AG09309 (cell line): ENCODE data around the gene VSIR.

ENCODE experiments used
- DNase-seq: peaks from one replicate; pipeline ENCODE4 v3.0.0-alpha.2; 2010; ENCODE audit warnings: low read depth
- H3K4me3 ChIP-seq: 2 replicates; pipeline ENCODE4 v1.5.1; 2011; ENCODE audit warnings: mild to moderate bottlenecking, low read depth, low read length, moderate library complexity; ENCODE audit not compliant: control insufficient read depth
- TF ChIP-seq, protein P1 (sequence below): IDR thresholded peaks from 2 replicates; pipeline ENCODE4 v1.5.1; 2011; ENCODE audit warnings: mild to moderate bottlenecking, low read depth, low read length, inconsistent platforms; ENCODE audit not compliant: insufficient read depth, control insufficient read depth; ENCODE audit errors: missing control alignments

Gene VSIR

DNA sequence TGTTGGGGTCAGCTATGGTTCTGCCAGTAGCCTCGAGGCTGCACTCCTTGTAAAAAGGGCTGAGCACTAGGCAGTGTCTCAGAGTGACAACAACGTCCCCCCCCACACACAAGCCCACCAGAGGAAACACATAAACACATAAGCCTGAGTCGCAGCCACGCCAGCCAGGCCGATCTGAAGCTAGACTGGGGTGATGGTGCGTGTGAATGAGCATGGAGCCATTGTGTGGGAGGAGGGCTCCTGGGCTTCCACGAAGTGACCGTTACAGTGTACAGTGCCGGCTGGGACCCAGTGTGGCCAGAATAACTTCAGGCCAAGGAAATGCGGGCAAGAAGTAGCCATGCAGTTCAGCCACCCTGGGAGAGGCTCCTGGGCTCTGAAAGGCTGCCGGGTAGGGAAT is 50.0 kb downstream of the VSIR start:
- DNase-seq, result no peak
- TF ChIP-seq, protein P1, sequence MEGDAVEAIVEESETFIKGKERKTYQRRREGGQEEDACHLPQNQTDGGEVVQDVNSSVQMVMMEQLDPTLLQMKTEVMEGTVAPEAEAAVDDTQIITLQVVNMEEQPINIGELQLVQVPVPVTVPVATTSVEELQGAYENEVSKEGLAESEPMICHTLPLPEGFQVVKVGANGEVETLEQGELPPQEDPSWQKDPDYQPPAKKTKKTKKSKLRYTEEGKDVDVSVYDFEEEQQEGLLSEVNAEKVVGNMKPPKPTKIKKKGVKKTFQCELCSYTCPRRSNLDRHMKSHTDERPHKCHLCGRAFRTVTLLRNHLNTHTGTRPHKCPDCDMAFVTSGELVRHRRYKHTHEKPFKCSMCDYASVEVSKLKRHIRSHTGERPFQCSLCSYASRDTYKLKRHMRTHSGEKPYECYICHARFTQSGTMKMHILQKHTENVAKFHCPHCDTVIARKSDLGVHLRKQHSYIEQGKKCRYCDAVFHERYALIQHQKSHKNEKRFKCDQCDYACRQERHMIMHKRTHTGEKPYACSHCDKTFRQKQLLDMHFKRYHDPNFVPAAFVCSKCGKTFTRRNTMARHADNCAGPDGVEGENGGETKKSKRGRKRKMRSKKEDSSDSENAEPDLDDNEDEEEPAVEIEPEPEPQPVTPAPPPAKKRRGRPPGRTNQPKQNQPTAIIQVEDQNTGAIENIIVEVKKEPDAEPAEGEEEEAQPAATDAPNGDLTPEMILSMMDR, result no peak
- H3K4me3 ChIP-seq, result no peak overlapping the region

DNA sequence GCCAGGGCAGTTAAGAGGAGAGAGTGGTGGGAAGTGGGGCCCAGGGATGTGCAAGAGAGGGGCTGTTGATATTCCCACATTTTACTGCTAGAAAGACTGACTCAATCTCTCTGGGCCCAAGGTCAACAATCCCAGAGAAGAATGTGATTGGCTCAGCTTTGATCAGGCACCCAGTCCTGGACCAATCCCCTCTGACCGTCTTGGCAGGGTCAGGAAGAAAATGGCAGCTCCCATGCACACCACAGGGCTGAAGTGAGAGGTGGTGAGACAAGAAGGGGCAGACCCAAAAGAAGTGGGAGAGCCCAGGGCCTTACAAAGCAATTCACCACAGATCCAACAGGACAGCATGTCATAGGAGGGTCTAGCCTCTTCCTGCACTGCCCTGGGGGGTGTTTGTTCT is 50.5 kb downstream of the VSIR start:
- TF ChIP-seq, protein P1, result no peak
- no peak overlapping the region for H3K4me3 ChIP-seq
- no peak for DNase-seq

DNA sequence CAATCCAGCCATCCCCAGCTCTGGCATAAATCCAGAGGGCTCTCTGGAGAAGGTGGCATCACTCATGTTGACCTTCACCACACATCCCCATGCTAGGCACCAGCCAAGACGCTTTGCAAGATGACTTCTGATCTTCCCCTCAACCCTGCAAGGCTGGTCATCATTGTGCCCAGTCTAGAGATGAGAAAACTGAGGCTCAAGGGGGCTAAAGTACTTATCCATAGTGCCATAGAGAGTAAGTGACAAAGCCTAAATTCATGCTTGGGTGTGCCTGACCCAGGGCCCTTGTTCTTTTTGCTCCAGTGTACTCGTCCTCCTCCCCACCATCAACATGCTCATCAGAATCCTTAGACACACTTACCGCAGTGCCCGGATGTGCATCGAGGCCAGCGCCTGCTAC is 52.0 kb downstream of the VSIR start:
- no peak for DNase-seq
- no peak overlapping the region for H3K4me3 ChIP-seq
- TF ChIP-seq, protein P1, result no peak

DNA sequence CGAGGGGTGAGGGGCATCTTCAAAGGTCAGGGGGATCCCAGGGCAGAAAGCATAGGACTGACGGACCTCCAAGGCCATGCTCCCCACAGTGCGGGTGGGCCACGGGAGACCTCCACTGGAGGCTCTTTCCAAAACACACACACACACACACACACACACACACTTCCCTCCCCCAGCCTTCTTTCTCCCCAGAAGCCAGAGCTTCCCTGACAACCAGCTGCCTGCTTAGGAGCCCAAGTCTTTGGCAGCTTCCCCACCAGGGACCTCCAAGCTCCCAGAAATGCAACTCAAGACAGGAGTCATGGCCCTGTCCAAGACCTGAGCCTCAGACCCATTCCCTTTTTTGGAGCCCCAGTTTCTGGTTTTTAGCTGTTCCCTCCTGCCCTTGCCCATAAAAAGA is 53.0 kb downstream of the VSIR start:
- no peak for DNase-seq
- TF ChIP-seq, protein P1, result no peak
- H3K4me3 ChIP-seq, result no peak overlapping the region

DNA sequence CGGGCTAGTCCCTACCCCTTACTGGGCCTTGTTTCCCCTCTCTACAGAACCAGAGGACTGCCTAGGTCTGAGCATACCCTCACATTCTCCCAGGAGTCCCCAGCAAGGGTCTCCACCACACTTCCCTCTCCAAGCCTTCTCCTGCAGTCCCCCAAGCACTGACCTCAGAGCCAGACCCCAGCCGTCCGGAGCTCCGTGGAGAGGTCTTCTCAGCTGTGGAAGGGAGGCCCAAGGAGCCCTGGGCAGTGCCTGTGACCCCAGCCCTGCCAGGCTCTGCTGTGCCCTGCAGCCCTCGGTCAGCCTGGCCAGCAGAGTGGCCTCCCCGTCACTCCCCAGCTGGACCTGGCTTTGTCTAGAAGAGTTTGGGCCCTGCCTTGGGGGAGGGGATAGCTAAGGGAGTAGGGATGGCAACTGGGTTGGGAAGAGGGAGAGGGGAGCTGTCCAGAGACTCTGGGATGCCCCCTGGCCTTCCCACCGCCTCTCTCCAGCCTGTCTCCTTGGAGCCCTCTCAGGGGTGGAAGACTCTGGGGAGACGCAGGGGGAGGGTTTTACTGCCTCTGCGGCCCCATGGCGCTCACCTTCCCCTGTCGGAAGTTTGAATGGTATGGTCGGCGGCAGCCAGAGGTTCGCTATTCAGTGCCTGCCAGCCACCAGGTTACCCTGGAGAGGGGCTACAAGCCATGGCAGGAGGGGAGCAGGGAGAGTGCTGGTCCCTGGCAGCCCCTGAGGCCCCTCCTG is 53.7 kb downstream of the VSIR start, which contains the start of gene C10orf105:
Gene C10orf105, minus strand, starts transcription at position 315 of the 738 bp plus-strand sequence. CDS start 3,441 bp downstream, outside the sequence.
- DNase-seq, result no peak
- TF ChIP-seq, protein P1, result no peak
- H3K4me3 ChIP-seq, result no peak within 1 kb of the TSS

DNA sequence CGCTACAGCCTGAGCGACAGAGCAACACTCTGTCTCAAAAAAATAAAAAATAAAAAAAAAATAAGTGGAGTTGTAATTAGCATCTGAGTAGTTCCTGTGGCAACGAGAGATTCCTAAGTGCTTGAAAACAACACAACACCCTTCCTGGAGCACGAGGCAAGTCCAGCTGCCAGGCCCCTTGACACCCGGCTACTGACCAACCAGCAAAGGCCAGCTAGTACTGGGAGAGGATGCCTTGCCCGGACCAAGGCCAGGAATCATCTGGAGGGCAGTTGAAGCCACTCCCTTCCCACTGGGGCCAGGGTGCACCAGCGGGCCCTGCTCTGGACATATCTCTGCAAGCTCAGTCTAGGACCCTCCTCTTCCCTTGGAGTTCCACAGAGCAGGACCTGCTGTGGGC is 54.3 kb downstream of the VSIR start:
- DNase-seq, result no peak
- no peak overlapping the region for H3K4me3 ChIP-seq
- TF ChIP-seq, protein P1, result no peak
